Measurements from ENCODE around the gene GRAP2.
"Not testable (repeated sequence)": the region's sequence is repeated elsewhere in the genome, so short reads cannot be mapped to it uniquely, and the experiment has no call there.

The GRAP2 gene

DNA sequence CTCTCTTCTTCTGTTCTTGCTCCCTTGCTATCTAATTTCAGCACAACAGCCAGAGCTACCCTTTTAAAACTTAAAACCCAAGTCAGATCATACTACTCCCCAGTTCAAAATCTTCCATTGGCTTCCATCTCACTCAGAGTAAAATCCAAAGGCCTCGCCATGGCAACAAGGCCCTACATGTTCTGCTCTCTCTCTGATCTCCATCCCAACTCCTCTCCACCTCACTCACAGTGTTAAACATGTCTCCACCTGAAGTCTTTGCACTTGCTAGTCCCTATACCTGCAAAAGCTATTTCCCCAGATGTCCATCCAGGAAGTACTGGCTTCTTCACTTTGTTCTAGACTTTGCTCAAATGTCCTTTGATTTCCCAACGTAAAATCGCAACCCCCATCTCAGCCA is 3.0 kb upstream of the GRAP2 start:
- no peak for DNase-seq (ENCODE audit: low read depth, low spot score)

DNA sequence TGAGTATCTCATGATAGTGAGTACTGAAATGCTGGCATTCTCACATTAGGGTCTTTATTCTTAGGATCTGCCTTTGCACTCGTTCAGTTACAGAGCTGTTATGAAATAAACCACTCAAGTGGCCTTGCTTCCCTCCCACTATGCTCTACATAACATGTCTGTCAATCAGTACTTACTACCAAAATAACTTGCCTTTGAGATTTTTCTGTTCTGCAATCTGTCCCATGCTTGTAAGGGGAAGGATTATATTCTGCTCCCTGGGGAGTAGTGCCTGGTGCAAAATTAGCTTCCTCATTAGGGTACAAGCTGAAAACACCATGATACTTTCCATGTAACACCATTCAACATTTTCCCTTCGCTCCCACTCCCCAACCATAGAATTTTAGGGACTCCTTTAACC is 1.9 kb upstream of the GRAP2 start:
- no peak for DNase-seq (ENCODE audit: low read depth, low spot score)

DNA sequence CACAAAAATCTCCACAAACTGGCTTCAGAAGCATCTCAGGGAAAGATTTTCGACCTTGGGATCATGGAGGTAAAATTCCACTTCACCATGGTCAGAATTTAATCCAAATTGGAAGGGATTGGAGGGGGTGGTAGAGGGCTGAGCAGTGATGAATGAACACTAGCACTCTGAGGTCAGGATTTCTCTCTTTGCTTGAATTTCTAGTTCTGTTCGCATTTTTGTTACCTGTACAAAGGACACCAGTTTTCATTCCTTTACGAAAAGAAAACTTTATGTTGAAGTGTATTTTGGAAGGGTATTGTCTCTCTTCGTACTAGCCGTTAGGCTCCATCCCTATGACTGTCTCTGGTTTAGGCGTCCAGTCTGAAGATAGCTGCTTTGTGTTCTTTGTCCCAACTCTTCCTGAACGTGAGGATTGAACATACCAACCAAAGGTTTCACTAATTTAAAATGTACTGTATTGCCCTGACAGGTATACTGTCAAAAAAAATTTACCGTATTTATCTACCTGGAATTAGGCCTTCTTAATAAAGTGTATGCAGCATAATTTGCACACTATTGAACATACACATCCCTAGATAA is 772 bp downstream of the GRAP2 start:
- DNase-seq (ENCODE audit: low read depth, low spot score), result no peak

DNA sequence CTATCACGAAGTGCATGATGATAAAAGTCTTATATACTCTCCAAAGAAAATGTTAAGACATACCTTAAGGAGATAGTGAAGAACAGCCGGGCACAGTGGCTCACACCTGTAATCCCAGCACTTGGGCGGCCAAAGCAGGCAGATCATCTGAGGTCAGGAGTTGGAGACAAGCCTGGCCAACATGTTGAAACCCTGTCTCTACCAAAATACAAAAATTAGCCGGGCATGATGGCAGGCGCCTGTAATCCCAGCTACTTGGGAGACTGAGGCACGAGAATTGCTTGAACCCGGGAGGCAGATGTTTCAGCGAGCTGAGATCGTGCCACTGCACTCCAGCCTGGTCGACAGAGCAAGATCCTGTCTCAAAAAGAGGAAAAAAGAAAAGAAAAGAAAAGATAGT is 3.1 kb downstream of the GRAP2 start:
- not testable (repeated sequence) for DNase-seq (ENCODE audit: low read depth, low spot score)

DNA sequence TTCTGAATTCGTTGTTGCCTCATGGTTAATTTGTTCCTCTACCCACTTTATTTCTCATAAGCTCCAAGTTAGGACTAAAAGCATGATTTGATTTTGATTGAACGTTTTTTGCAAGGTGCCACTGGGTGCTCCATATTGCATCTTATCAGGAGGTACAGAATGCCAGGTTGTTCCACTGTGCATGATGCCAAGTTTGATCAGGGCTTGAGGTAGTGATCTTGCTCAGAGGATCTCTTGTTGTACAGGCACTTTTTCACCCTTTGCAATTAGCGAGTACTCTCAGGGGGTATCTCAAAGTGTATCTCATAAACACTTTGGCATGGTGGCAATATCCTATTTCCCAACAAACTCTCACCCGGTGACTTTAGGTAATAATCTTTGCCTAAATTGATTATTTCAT is 4.0 kb downstream of the GRAP2 start:
- DNase-seq (ENCODE audit: low read depth, low spot score), result no peak

DNA sequence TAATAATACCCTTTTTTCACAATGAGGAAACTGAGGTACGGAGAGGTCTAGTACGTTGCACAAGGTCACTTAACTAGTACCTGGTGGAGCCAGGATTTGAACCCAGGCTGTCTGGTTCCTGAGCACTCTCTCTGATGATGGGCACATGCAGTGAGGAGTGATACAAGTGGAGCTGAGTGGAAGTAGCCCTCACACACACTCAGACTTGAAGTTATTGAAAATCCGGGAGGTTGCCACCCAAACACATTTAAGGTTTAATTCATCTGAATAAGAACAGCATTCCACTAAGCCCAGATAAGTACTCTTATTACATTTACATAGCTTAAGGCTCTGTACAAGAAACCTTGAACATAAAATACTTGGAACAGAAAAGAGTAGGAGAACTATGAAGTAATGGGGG is 4.8 kb downstream of the GRAP2 start:
- no peak for DNase-seq (ENCODE audit: low read depth, low spot score)

DNA sequence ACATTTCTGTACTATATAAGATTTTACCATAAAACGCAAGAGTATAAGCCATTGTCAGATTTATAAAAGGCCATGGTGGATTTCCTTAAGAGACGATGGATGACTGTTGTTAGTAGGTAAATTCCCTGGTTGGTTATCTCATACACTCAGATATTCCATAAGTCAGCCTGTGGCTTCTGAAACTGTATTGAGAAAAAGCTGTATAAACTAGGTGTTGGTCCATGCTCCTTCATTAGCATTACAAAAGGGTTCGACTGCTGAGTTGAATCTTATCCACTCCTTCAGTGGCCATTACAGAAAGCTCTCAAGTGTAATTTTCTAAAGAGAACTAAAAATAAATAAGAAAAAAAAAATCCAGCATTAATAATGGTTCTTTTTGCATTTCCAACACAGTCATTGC is 5.3 kb downstream of the GRAP2 start:
- no peak for DNase-seq (ENCODE audit: low read depth, low spot score)

DNA sequence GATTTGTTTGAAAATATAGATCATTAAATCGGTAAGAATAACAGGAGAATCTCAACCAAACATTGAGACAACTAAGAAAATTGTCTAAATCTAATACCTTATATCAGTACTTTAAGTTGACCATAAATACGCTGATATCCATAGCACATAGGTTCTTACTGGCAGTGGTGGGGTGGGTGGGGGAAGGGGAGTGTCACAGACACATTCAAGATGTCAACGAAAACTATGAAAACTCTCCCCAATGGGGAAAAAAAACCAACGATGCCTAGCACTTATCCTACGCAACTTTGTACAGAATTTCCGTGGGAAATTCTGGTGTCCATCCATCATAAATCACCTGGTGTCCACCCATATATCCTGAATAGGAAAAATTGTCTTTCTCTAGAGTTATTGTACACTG is 6.2 kb downstream of the GRAP2 start:
- DNase-seq (ENCODE audit: low read depth, low spot score), result no peak

DNA sequence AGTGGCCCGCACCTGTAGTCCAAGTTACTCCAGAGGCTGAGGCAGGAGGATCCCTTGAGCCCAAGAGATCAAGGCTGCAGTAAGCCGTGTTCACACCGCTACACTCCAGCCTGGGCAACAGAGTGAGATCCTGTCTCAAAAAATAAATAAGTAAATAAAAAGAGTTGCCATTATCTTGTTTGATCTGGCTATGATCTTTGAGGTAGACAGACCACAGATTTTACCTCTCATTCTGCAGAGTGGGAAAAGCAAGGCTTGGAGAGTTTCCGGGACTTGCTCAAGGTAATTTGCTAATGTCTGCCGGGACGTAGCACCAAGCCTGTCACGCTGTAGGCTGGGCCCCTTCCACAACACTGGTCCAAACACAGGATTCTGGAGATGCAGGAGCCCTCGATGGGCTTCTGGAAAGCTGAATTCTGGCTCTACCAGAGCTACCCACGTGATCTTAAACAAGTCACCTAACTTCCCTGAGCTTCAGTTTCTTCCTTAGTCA is 6.8 kb downstream of the GRAP2 start:
- no peak for DNase-seq (ENCODE audit: low read depth, low spot score)

DNA sequence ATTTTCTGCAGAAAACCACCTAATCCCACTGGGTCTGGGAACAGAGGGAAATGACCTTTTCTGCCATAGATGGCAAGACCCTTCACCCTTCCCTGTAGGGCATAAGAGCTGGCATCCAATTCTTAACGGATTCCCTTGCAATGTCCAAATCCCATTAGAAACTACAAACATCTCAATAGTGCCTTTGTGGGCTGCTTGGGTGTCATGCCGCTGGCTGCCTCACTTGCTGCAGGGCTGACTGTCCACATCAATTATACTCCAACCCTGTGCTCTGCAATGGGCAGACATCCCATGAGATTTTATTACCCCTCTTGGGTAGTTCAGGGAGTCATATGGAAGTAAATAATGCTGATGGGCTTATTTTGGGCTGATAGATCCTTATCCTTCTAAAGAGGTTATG is 7.3 kb downstream of the GRAP2 start:
- no peak for DNase-seq (ENCODE audit: low read depth, low spot score)

DNA sequence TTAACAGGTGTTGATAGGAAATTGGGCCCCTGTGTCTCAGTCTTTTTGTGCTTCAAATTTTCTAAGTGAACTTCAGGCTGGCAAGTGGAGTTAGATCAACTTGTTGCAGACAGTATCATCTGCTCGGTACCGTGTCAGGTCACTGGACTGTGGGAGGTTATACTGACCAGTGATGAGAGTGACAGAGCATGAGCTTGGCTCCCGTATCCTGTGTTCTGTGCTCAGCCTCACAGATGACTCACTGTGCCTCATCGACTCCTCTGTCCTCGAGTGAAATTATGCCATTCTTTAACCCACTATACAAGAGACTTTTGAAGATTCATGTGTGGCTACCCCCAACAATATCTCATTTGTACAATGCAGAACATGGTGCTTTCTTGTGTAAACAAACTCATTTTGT is 7.9 kb downstream of the GRAP2 start:
- no peak for DNase-seq (ENCODE audit: low read depth, low spot score)

DNA sequence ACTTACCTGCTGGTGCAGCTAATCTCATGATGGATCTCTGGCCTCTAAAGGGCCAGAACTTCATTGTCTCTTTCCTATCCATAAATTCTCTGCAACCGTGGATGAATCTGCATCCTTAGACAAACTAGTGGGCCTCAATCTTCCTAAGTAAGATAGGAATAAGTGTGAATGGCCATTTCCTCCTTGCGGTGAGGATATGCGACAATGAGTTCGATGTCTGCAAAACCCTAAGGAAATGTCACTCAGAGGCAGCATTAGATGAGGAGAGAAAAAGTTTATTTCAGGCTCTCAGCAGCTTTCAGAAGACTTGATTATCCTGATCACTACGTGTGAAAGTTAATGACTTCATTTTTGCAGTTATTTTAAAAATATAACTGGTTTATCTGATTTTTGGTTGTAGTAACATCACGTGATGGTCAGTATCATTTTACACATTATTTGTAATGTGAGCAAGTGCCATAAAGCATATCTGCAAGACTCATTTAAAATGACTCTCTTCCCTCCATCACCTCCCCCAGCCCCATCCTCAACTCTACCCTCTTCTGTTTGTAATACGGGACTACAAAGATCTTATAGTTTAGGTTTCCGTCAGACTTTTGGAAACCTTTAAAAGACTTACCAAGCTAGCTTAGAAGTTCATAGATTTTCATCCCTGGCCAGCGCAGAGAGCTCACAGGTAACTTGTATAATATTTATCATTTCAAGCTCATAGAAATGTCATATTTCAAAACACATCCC is 10.2 kb downstream of the GRAP2 start:
- no peak for DNase-seq (ENCODE audit: low read depth, low spot score)

DNA sequence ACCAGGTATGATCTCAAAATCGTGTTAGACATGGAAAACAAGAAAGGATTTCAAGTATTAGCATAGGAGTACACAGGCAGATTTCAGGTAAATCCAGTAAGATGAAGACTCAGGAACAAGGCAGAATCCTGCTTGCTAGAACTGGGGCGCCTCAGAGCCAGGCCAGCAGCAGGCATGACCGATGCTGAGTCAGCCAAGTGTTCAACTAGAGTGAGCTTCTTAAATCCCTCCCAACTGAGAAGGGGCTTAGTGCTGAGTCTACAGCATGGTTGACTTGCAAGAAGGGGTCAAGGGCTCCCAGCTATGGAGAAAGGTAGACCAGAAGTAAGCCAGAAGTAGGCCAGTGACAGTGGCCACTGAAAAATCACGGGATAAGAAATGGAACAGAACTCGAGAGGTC is 12.4 kb downstream of the GRAP2 start:
- DNase-seq (ENCODE audit: low read depth, low spot score), result no peak

DNA sequence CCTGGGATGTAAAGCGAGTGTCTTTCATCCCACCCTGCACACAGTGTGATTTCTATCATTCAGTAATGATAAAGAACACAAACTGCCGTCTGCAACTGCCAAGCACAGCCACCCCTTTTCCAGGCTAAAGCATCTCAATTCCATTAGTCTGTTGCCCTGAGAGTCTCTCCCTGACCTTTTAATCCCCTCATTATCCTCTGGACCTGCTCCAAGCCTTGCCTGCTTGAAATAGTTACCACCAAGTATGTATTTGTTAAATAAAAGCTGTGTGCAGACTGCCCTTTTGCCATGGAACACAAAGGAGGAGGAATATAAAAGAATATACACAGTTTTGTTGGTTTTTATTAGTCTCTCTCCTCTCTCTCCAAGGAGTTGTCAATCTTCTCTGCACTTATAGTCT is 13.0 kb downstream of the GRAP2 start:
- DNase-seq (ENCODE audit: low read depth, low spot score), result no peak

DNA sequence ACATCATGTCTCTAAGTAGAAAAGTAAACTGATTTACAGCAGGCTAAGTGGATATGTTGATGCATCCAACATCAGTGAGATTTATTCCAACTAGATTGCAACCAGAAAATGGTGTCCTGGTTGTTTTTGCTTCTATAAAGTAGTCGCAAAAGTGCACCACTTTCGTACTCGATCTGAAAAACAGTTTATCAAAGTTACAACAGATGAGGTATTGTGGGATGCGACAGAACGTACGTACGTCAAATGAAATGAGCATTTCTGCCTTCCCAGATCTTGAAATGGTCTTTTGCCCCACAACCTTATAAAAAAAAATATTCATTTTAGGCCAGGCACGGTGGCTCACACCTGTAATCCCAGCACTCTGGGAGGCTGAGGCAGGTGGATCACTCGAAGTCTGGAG is 13.7 kb downstream of the GRAP2 start:
- no peak for DNase-seq (ENCODE audit: low read depth, low spot score)

DNA sequence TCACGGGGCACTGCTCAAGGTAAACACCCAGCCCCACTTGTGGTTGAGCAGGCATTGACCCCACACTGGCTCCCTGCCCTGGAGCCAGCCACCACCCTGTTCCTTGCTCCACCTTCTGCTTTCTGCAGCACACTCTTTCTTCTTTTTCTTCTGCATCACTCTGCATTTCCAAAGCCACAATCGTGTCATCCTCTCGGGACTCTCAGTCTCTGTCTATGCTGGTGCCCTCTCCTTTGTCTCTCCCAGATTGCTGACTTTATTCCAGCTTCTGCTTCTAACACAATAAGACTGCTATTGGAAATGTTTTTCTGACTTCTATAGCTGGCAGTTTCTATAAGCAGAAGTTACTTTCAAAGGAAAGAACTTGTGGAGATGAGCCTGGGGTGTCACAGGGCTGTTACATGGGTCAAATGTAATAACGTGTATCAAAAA is 14.4 kb downstream of the GRAP2 start:
- DNase-seq (ENCODE audit: low read depth, low spot score), result no peak

DNA sequence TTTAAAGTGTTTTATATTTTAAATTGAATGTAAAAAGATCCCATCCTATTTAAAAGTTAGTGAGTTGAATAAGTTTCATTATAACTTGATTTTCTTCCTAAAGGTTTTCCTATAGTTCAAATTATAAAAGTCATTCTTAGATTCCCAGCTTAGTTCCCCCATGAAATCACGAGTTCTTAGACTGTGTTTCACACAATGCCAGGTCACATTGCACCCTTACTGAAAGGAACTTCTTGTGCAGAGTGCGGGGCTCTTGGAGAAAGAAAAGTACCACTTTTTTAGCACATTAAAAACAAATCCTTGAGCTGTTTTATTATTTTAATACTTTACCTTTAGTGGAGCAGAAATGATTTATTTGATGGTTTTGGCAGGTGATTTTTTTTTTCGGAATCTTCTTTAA is 15.6 kb downstream of the GRAP2 start:
- DNase-seq (ENCODE audit: low read depth, low spot score), result no peak

DNA sequence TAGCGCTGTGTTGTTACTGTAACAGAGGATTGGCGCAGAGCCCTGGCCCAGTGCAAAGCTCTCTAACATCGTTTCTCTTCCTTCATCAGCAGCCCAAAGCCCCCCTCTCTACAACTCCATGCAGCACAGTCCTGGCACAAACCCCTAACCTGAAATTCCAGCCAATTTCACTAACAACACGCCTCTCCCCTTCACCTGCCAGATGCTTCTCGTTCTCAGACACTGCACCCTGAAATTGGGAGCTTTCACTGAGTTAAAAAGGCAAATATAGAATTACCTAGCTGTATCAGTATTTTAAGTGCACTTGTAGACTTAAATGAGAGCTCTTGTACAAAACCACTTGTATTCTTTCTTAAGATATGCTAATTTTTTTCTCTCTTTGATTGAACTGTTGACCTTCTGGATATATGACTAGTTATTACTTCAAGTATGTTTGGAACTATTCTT is 16.3 kb downstream of the GRAP2 start:
- no peak for DNase-seq (ENCODE audit: low read depth, low spot score)

DNA sequence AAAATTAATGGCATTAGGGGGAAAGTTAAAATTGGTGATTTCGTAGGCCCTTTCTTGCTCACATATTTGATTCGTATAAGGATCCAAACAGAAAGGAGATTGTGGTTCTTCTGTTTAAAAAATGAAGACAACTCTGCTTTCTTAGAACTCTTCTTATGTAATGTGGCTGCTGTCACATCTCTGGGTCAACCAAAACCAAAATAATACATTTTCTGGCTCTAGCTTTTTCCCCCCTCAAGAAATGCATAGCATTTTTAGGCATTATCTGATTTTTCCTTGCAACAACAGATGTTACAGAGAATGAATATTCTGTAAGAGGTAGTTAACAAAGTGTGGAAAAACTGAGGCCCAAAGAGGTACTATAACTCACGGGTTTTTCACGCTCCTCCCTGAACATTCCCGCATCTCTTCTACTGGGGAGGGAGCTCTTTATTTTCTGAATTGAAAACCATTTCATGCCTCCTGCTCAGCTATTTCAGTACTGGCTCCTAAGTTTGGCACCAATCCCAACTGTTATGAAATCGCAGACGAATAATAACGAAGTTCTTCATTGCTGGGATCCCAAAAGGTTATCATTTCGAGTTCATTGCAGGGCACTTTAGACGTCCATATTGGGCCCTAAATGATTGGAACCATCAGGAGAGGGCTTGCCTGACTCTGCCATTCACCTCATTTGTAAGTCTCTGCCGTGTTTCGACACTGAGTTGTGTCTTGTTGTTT is 17.1 kb downstream of the GRAP2 start:
- DNase-seq (ENCODE audit: low read depth, low spot score), result no peak

DNA sequence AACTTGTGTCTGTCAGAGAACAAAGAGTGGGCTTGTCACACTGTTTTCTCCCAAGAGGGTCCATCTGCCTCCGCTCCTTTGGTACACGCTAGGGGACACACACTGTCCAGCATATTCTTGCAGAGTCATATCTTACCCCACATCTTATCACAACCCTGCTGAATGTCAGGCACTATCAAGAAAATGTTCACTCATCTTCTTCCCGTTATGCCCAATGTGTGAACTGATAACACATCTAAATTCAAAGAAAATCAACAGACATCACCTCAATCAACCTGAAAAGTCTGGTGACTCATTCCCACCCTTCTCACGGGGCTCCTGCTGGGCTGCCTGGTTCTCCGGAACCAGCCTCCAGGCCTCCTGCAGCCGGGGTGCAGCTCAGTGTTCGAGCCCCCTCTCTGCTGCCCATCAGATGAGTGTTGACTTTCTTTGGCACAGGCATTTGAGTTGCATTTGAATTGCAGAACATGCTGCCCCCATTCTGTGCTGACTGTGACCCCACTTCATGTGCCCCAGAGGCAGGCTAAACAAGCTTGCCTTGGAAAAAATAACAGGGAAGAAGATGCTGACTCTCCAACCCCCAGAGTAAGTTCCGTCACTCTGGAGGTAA is 19.4 kb downstream of the GRAP2 start:
- DNase-seq (ENCODE audit: low read depth, low spot score), result no peak

DNA sequence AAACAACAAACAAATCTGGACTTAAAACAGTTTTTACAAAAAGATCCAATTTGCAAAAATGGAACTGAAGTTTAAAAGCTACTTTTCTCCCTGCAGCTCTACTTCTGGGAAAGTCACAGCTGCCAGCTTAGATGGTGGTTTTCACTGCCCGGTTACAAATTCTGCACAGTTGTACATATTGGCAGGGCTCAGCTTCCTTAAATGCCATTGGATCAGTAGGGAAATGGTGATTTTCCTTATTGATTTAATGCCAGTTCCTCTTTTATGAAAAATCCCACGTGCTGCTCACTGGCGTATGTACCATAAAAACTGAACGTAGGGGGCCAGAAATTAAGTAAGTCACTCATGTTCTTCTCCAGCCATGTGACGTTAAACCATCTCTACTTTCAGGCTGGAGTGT is 22.8 kb downstream of the GRAP2 start:
- DNase-seq (ENCODE audit: low read depth, low spot score), result no peak

DNA sequence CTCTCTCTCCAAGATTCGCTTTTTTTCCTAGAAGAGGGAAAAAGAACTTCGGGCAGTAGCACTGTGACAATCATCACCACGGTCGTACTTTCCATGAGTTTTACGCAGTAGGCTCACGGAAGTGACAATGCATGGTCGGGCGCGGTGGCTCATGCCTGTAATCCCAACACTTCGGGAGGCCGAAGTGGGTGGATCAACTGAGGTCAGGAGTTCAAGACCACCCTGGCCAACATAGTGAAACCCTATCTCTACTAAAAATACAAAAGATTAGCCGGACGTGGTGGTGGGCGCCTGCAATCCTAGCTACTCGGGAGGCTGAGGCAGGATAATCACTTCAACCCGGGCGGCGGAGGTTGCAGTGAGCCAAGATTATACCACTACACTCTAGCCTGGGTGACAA is 23.4 kb downstream of the GRAP2 start:
- DNase-seq (ENCODE audit: low read depth, low spot score), result no peak

All from activated CD4-positive, CD25-positive, alpha-beta regulatory T cell treated with anti-CD3 and anti-CD28 coated beads, Interleukin-2, amount 50 U/mL, for 16 hours (primary cell).